ENCODE measurements around the gene KRTAP5-7. TPM values are rescaled to one million over a fixed set of nuclear protein-coding genes. Genes with fewer than 3 reads are reported as not detected.

Gene KRTAP5-7
- polyA plus RNA-seq, 3 donors = 0.17 TPM; not detected in 2

GRCh38 chr11:71495286-71496230, 31.5 kb upstream of the KRTAP5-7 start:
- DNase-seq (ENCODE audit: low read depth in 3 of 3, low spot score in 2 of 3) = no peak

- no peak for DNase-seq (ENCODE audit: low read depth in 3 of 3, low spot score in 2 of 3)
Observed at GRCh38 chr11:71496421-71496820, 30.6 kb upstream of the KRTAP5-7 start.

- no peak for DNase-seq (ENCODE audit: low read depth in 3 of 3, low spot score in 2 of 3)
Observed at GRCh38 chr11:71498091-71498490, 29.0 kb upstream of the KRTAP5-7 start.

- no peak for DNase-seq (ENCODE audit: low read depth in 3 of 3, low spot score in 2 of 3)
Observed at GRCh38 chr11:71499125-71499524, 27.9 kb upstream of the KRTAP5-7 start.

GRCh38 chr11:71499546-71499945, 27.5 kb upstream of the KRTAP5-7 start:
- no peak for DNase-seq (ENCODE audit: low read depth in 3 of 3, low spot score in 2 of 3)

- DNase-seq (ENCODE audit: low read depth in 3 of 3, low spot score in 2 of 3) = no peak
Observed at GRCh38 chr11:71500601-71501021, 26.5 kb upstream of the KRTAP5-7 start.

GRCh38 chr11:71501071-71501985, 25.7 kb upstream of the KRTAP5-7 start:
- no peak for DNase-seq (ENCODE audit: low read depth in 3 of 3, low spot score in 2 of 3)

GRCh38 chr11:71502026-71502425, 25.0 kb upstream of the KRTAP5-7 start:
- no peak for DNase-seq (ENCODE audit: low read depth in 3 of 3, low spot score in 2 of 3)

GRCh38 chr11:71502871-71503435, 24.1 kb upstream of the KRTAP5-7 start:
- DNase-seq (ENCODE audit: low read depth in 3 of 3, low spot score in 2 of 3) = no peak

GRCh38 chr11:71504531-71504930, 22.5 kb upstream of the KRTAP5-7 start:
- DNase-seq (ENCODE audit: low read depth in 3 of 3, low spot score in 2 of 3) = no peak

- DNase-seq (ENCODE audit: low read depth in 3 of 3, low spot score in 2 of 3) = no peak
Observed at GRCh38 chr11:71505001-71505400, 22.1 kb upstream of the KRTAP5-7 start.

GRCh38 chr11:71505781-71506180, 21.3 kb upstream of the KRTAP5-7 start:
- no peak for DNase-seq (ENCODE audit: low read depth in 3 of 3, low spot score in 2 of 3)

- DNase-seq (ENCODE audit: low read depth in 3 of 3, low spot score in 2 of 3) = no peak
Observed at GRCh38 chr11:71507102-71507501, 20.0 kb upstream of the KRTAP5-7 start.

GRCh38 chr11:71518506-71519471, 8.3 kb upstream of the KRTAP5-7 start:
- no peak for DNase-seq (ENCODE audit: low read depth in 3 of 3, low spot score in 2 of 3)

- no peak for DNase-seq (ENCODE audit: low read depth in 3 of 3, low spot score in 2 of 3)
Observed at GRCh38 chr11:71519546-71519945, 7.5 kb upstream of the KRTAP5-7 start.

GRCh38 chr11:71525188-71525937, 1.7 kb upstream of the KRTAP5-7 start:
- DNase-seq (ENCODE audit: low read depth in 3 of 3, low spot score in 2 of 3) = no peak

- DNase-seq (ENCODE audit: low read depth in 3 of 3, low spot score in 2 of 3) = no peak
Observed at GRCh38 chr11:71525938-71526495, 1.1 kb upstream of the KRTAP5-7 start.

- no peak for DNase-seq (ENCODE audit: low read depth in 3 of 3, low spot score in 2 of 3)
Observed at GRCh38 chr11:71527576-71528210, 626 bp downstream of the KRTAP5-7 start.
